Measurements from ENCODE around the gene UGT1A8.

- TF ChIP-seq, protein P1, sequence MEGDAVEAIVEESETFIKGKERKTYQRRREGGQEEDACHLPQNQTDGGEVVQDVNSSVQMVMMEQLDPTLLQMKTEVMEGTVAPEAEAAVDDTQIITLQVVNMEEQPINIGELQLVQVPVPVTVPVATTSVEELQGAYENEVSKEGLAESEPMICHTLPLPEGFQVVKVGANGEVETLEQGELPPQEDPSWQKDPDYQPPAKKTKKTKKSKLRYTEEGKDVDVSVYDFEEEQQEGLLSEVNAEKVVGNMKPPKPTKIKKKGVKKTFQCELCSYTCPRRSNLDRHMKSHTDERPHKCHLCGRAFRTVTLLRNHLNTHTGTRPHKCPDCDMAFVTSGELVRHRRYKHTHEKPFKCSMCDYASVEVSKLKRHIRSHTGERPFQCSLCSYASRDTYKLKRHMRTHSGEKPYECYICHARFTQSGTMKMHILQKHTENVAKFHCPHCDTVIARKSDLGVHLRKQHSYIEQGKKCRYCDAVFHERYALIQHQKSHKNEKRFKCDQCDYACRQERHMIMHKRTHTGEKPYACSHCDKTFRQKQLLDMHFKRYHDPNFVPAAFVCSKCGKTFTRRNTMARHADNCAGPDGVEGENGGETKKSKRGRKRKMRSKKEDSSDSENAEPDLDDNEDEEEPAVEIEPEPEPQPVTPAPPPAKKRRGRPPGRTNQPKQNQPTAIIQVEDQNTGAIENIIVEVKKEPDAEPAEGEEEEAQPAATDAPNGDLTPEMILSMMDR (IDR thresholded peaks at IDR 0.05; ENCODE audit: poor library complexity) = no peak
- TF ChIP-seq EZH2 (IDR thresholded peaks at IDR 0.05; ENCODE audit: borderline replicate concordance) = no peak
Measured at GRCh38 chr2:233793465-233794127, 176.2 kb downstream of the UGT1A8 start.

Measured in hepatocyte (in vitro differentiated cells).